Loucy (cell line): ENCODE measurements around the gene IFITM5.

ENCODE experiments used
- H2AFZ ChIP-seq: fragments of 200-600 bp; sonication (generic); 2 replicates; pipeline ENCODE4 v1.6.0; 2016; ENCODE audit warnings: antibody characterized with exemption, mild to moderate bottlenecking, low read length, moderate library complexity
- H3F3A ChIP-seq: fragments of 200-600 bp; 2 replicates; pipeline ENCODE4 v1.6.0; 2016; ENCODE audit warnings: antibody characterized with exemption, low read depth, mild to moderate bottlenecking
- H3K27me3 ChIP-seq: fragments of 200-600 bp; sonication (generic); 2 replicates; pipeline ENCODE4 v1.6.1; 2014; ENCODE audit warnings: low read length, mild to moderate bottlenecking; ENCODE audit not compliant: insufficient read depth, poor library complexity, severe bottlenecking
- H3K36me3 ChIP-seq: fragments of 200-600 bp; sonication (generic); 2 replicates; pipeline ENCODE4 v1.6.1; 2016; ENCODE audit warnings: low read length; ENCODE audit not compliant: insufficient read depth
- H3K4me1 ChIP-seq: fragments of 200-600 bp; sonication (generic); 2 replicates; pipeline ENCODE4 v1.5.1; 2014; ENCODE audit warnings: low read length, mild to moderate bottlenecking; ENCODE audit not compliant: insufficient read depth, poor library complexity, severe bottlenecking
- H3K4me2 ChIP-seq: fragments of 200-600 bp; sonication (generic); 2 replicates; pipeline ENCODE4 v1.6.0; 2014; ENCODE audit warnings: antibody characterized with exemption, low read length, low read depth, mild to moderate bottlenecking; ENCODE audit not compliant: poor library complexity, severe bottlenecking
- H3K4me3 ChIP-seq: fragments of 200-600 bp; sonication (generic); 2 replicates; pipeline ENCODE4 v1.5.1; 2014; ENCODE audit warnings: low read length, mild to moderate bottlenecking, mixed read lengths; ENCODE audit not compliant: poor library complexity, severe bottlenecking
- H3K79me2 ChIP-seq: fragments of 200-600 bp; sonication (generic); 2 replicates; pipeline ENCODE4 v1.6.1; 2014; ENCODE audit warnings: low read length; ENCODE audit not compliant: insufficient read depth
- H3K9ac ChIP-seq: fragments of 200-600 bp; sonication (generic); 2 replicates; pipeline ENCODE4 v1.6.0; 2014; ENCODE audit warnings: mild to moderate bottlenecking, low read depth, low read length, moderate library complexity; ENCODE audit not compliant: poor library complexity, severe bottlenecking
- H3K9me2 ChIP-seq: fragments of 200-600 bp; sonication (generic); replicated peaks from 2 replicates; pipeline ENCODE4 v1.6.1; 2016; ENCODE audit warnings: low read depth, low read length, mixed read lengths
- H3K9me3 ChIP-seq: fragments of 200-600 bp; sonication (generic); 2 replicates; pipeline ENCODE4 v1.6.1; 2014; ENCODE audit warnings: mild to moderate bottlenecking, antibody characterized with exemption, low read length, low read depth; ENCODE audit not compliant: insufficient read depth
- H4K20me1 ChIP-seq: fragments of 200-600 bp; sonication (generic); 2 replicates; pipeline ENCODE4 v1.6.0; 2014; ENCODE audit warnings: antibody characterized with exemption, low read length, mild to moderate bottlenecking; ENCODE audit not compliant: insufficient read depth, poor library complexity, severe bottlenecking
- EZH2phosphoT487 ChIP-seq: fragments of 200-600 bp; IDR thresholded peaks from 2 replicates; pipeline ENCODE4 v1.6.1; 2018; ENCODE audit warnings: antibody characterized with exemption, mild to moderate bottlenecking, moderate library complexity, borderline replicate concordance
- TF ChIP-seq, protein P1 (sequence below): fragments of 200-600 bp; sonication (generic); conservative IDR thresholded peaks from 2 replicates; pipeline ENCODE4 v1.5.1; 2014; ENCODE audit warnings: mild to moderate bottlenecking, antibody characterized with exemption, low read length

IFITM5 gene

GRCh38 chr11:299081-299891 lies at the start of gene IFITM5:
Gene IFITM5 (minus strand): TSS chr11:299526. CDS start chr11:299490, 36 bp downstream.
- TF ChIP-seq, protein P1, sequence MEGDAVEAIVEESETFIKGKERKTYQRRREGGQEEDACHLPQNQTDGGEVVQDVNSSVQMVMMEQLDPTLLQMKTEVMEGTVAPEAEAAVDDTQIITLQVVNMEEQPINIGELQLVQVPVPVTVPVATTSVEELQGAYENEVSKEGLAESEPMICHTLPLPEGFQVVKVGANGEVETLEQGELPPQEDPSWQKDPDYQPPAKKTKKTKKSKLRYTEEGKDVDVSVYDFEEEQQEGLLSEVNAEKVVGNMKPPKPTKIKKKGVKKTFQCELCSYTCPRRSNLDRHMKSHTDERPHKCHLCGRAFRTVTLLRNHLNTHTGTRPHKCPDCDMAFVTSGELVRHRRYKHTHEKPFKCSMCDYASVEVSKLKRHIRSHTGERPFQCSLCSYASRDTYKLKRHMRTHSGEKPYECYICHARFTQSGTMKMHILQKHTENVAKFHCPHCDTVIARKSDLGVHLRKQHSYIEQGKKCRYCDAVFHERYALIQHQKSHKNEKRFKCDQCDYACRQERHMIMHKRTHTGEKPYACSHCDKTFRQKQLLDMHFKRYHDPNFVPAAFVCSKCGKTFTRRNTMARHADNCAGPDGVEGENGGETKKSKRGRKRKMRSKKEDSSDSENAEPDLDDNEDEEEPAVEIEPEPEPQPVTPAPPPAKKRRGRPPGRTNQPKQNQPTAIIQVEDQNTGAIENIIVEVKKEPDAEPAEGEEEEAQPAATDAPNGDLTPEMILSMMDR, result no peak
- H3K36me3 ChIP-seq, result no peaks in the 10 kb centered on the region
- no peaks in the 10 kb centered on the region for H3F3A ChIP-seq
- H3K9me3 ChIP-seq, result no peaks in the 10 kb centered on the region
- no peak within 1 kb of the TSS for H2AFZ ChIP-seq
- peaks cover 15% of the 10 kb centered on the region for H3K4me1 ChIP-seq
- no peaks in the 10 kb centered on the region for H3K27me3 ChIP-seq
- H4K20me1 ChIP-seq, result no peaks in the 10 kb centered on the region
- H3K4me3 ChIP-seq, result no peak within 1 kb of the TSS
- H3K79me2 ChIP-seq, result no peaks in the 10 kb centered on the region
- peak within 1 kb of the TSS; percentile 48 for H3K9ac ChIP-seq
- no peaks in the 10 kb centered on the region for H3K9me2 ChIP-seq
- peak within 1 kb of the TSS; percentile 49 for H3K4me2 ChIP-seq

DNA sequence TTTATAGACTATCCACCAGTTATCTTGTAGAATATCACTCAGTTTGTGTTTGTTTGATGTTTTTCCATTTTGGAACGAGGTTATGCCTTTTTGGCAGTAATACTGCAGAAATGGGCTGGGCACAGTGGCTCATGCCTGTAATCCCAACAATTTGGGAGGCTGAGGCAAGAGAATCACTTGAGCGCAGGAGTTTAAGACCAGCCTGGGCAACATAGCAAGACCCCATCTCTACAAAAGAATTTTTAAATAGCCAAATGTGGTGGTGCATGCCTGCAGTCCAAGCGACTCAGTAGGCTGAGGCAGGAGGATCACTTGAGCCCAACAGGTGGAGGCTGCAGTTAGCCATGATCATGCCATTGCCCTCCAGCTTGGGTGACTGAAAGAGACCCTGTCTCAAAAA lies 47.2 kb upstream of the IFITM5 start:
- no peaks in the 10 kb centered on the region for H3K79me2 ChIP-seq
- H3K9me2 ChIP-seq, result no peaks in the 10 kb centered on the region
- peaks cover 47% of the 10 kb centered on the region for H3K4me1 ChIP-seq
- no peaks in the 10 kb centered on the region for H3K9me3 ChIP-seq
- H3K4me2 ChIP-seq, result no peak overlapping the region
- H2AFZ ChIP-seq, result no peak overlapping the region
- TF ChIP-seq EZH2phosphoT487, result no peak
- TF ChIP-seq, protein P1, result no peak
- no peak overlapping the region for H3K9ac ChIP-seq
- no peaks in the 10 kb centered on the region for H4K20me1 ChIP-seq
- H3K4me3 ChIP-seq, result no peak overlapping the region
- no peaks in the 10 kb centered on the region for H3K36me3 ChIP-seq
- no peaks in the 10 kb centered on the region for H3K27me3 ChIP-seq
- peaks cover 16% of the 10 kb centered on the region for H3F3A ChIP-seq

DNA sequence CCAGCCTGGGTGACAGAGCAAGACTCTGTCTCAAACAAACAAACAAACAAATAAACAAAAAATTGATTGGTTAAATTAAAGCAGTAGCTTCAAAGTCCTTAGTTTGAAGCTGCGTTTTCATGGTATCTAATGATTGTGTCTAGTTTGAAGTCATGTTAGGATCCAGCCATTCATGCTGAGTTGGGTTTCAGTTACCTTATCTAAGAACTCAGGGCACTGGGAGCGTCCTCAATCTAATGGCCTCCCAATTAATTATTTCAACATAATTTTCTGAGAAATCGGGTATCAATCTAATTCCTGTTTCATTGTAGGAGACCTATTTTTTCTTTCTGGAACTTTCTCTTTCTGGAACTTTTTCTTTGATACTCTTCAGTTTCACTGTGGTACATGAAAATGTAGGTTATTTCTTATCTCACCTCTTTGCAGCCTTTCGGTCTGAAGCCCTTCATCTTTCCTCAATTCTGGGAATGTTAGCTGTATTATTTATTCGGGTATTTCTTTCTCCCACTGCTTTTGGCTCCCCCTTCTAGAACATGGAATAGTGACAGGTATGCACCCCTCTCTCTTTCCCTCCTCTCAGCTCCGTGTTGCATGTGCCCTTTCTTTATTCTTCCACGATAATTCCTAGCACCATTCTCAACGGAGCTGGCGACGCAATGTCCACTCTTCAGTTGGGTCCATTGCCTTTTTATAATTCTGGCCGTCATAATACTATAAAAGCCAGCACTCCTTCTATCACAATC lies 45.7 kb upstream of the IFITM5 start:
- Histone ChIP-seq H3K27me3 (no peaks in the 10 kb centered on the region), H3K9ac (no peak overlapping the region), H3K4me1 (peaks cover 49% of the 10 kb centered on the region), H3K36me3 (no peaks in the 10 kb centered on the region), H4K20me1 (no peaks in the 10 kb centered on the region), H3K79me2 (no peaks in the 10 kb centered on the region), H3K4me3 (no peak overlapping the region), H2AFZ (no peak overlapping the region), H3K9me3 (no peaks in the 10 kb centered on the region), H3K9me2 (no peaks in the 10 kb centered on the region), H3F3A (peaks cover 5% of the 10 kb centered on the region; the same call in 1 of the 2 replicates), H3K4me2 (no peak overlapping the region)
- TF ChIP-seq, protein P1, result no peak
- TF ChIP-seq EZH2phosphoT487, result no peak
